HUES6 (cell line): ENCODE measurements around the gene AFF3.
"Not testable (repeated sequence)": the region's sequence is repeated elsewhere in the genome, so short reads cannot be mapped to it uniquely, and the experiment has no call there.

ENCODE experiments used
- H3K27ac ChIP-seq: 2 replicates; pipeline ENCODE4 v1.7.0; 2013; ENCODE audit warnings: low read depth, mild to moderate bottlenecking, low read length, inconsistent platforms
- H3K27me3 ChIP-seq: 2 replicates; pipeline ENCODE4 v1.6.1; 2013; ENCODE audit warnings: low read length; ENCODE audit not compliant: control insufficient read depth, insufficient read depth
- H3K36me3 ChIP-seq: 2 replicates; pipeline ENCODE4 v1.6.1; 2013; ENCODE audit warnings: low read length; ENCODE audit not compliant: control insufficient read depth, insufficient read depth
- H3K4me1 ChIP-seq: 2 replicates; pipeline ENCODE4 v1.6.1; 2013; ENCODE audit warnings: low read length; ENCODE audit not compliant: control insufficient read depth, insufficient read depth
- H3K4me3 ChIP-seq: 2 replicates; pipeline ENCODE4 v1.5.1; 2013; ENCODE audit warnings: low read depth, low read length
- H3K9ac ChIP-seq: one replicate; pipeline ENCODE4 v1.6.1; 2013; ENCODE audit warnings: mild to moderate bottlenecking, low read length
- H3K9me3 ChIP-seq: 2 replicates; pipeline ENCODE4 v1.6.1; 2013; ENCODE audit warnings: low read depth, low read length; ENCODE audit not compliant: control insufficient read depth, insufficient read depth

The AFF3 gene

DNA sequence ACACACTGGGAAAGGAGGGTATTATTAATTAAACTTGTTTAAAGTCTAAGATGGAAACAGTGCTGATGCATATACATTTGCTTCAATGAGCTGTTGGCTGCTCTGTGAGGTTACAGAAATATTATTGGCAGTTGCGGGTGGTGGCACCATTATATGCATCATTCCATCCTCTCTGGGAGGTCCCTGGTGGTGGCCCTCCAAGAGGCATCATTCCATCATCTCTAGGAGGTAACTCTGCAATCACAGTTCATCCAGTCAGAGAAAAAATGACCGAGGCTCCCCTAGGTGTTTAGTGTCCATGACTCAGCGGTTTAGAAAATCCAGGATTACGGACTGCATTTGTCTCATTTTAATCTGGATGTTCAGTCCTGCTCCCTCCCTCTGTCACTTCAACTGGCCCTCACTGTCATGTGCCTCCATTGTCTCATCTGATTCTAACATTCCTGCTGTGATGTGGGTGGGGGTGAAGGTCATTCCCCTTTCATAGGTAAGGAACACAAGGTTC, 15.4 kb downstream of the AFF3 start:
- Histone ChIP-seq H3K9me3 (no peaks in the 10 kb centered on the region), H3K27ac (no peak overlapping the region), H3K9ac (no peak overlapping the region), H3K4me1 (no peaks in the 10 kb centered on the region), H3K4me3 (no peak overlapping the region), H3K36me3 (no peaks in the 10 kb centered on the region), H3K27me3 (peaks cover 73% of the 10 kb centered on the region)

DNA sequence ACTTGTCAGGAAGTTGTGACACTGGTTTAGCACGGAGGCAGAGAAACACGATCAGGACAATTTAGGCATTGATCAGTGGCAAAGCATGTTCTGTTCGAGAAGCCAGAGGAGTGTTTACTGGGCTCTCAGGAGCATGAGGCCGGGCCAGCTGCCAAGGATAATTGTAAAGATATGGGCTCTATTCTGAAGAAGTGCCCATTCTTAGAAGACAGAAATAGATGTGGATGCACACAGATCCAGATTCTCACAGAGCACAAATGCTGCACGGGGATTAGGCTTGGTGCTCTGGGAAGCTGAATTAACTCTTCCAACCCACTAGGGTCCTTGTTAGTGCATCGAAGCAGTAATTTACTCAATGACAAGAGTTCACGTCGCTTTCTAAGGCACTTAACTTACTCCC, 16.2 kb downstream of the AFF3 start:
- Histone ChIP-seq H3K27me3 (peaks cover 80% of the 10 kb centered on the region), H3K36me3 (no peaks in the 10 kb centered on the region), H3K4me3 (no peak overlapping the region), H3K9me3 (no peaks in the 10 kb centered on the region), H3K4me1 (no peaks in the 10 kb centered on the region), H3K9ac (no peak overlapping the region), H3K27ac (no peak overlapping the region)

DNA sequence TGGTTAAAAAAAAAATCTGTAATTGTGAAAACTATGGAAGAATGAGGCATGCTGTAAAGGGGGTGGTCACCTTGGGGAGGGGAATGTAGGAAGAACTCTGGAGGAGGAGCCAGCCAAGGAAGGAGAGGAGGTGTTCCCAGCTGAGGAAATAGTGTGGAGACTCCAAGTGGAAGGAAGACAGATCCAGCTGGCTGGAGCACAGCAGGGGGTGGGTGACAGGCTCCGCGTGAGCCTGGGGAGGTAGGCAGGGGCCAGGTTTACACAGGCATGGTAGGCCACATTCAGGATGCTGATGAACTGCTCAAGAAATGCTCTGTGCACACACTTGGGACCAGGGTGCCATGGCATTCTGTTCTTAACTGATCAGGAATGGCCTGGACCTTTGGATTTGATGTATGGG, 16.8 kb downstream of the AFF3 start:
- Histone ChIP-seq H3K4me3 (no peak overlapping the region), H3K27me3 (peaks cover 83% of the 10 kb centered on the region), H3K27ac (no peak overlapping the region), H3K9me3 (no peaks in the 10 kb centered on the region), H3K9ac (no peak overlapping the region), H3K4me1 (no peaks in the 10 kb centered on the region), H3K36me3 (no peaks in the 10 kb centered on the region)

DNA sequence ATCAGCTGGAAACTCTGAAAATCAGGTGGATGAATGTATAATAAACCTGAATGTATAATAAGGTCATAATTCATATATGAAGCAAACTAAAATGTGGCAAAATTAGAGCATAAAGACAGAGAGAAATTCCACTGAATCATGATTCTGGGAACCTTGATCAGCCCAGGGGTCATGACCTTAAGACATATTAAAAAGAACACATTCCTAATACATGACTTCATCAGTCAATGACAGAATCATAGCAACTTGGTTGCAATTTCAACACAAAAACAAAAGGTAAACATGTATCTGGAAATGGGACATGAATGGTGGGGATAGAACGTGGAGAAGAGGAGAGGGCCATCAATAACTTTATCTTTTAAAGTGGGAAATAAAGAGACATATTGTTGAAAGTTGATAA, 17.6 kb downstream of the AFF3 start:
- Histone ChIP-seq H3K27ac (no peak overlapping the region), H3K4me3 (no peak overlapping the region), H3K36me3 (no peaks in the 10 kb centered on the region), H3K4me1 (no peaks in the 10 kb centered on the region), H3K9me3 (no peaks in the 10 kb centered on the region), H3K27me3 (peaks cover 83% of the 10 kb centered on the region), H3K9ac (no peak overlapping the region)

DNA sequence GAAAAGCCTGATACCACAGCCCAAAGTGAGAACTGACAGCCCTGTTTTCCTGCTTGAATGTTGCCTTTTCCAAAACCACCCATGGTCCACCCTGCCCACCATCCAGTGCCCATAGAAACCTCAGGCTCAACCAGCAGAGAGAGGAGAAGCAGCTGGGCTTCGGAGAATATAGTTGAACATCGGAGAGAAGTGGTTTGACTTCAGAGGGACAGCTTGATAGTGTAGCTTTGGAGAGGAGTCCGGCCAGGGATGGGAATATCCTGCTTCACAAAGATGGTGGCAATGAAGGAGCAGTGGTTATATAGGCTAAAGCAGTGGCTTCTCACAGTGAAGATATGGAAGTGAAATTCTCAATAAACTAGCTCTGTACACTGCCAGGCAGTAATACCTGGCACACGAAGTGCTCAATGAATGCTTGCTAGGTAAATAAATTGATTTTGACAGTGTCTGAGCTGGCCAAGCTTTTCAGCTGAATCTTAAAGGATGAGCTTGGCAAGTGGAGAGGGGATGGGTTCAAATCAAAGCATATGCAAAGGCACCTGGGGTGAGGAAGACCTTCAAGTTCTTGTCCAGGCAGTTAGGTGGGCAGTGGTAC, 21.2 kb downstream of the AFF3 start:
- H3K9ac ChIP-seq: no peak overlapping the region
- H3K27ac ChIP-seq: no peak overlapping the region
- H3K27me3 ChIP-seq: peaks cover 99% of the 10 kb centered on the region
- no peaks in the 10 kb centered on the region for H3K9me3 ChIP-seq
- no peaks in the 10 kb centered on the region for H3K36me3 ChIP-seq
- no peak overlapping the region for H3K4me3 ChIP-seq
- no peaks in the 10 kb centered on the region for H3K4me1 ChIP-seq

DNA sequence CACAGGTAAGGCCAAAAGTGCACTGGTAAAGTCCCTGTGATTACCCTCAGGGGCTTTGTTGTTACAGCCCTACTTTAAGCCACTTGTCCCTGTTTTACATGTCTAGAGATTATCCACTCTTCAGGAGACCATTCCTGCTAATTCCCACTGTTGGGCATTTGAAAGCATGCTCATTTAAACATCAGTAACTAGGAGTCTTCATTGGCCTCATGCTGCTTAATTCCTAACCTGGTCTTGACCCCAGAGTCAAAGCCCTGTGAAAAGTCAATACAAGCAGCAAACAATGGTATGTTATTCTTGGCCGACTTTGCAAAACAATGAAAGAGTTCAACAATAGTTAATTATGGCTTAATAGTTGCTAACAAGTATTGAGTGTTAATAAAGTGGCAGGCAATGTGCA, 23.2 kb downstream of the AFF3 start:
- no peak overlapping the region for H3K9ac ChIP-seq
- H3K4me1 ChIP-seq: no peaks in the 10 kb centered on the region
- H3K36me3 ChIP-seq: no peaks in the 10 kb centered on the region
- H3K4me3 ChIP-seq: no peak overlapping the region
- H3K27ac ChIP-seq: no peak overlapping the region
- H3K9me3 ChIP-seq: no peaks in the 10 kb centered on the region
- peaks cover 99% of the 10 kb centered on the region for H3K27me3 ChIP-seq

DNA sequence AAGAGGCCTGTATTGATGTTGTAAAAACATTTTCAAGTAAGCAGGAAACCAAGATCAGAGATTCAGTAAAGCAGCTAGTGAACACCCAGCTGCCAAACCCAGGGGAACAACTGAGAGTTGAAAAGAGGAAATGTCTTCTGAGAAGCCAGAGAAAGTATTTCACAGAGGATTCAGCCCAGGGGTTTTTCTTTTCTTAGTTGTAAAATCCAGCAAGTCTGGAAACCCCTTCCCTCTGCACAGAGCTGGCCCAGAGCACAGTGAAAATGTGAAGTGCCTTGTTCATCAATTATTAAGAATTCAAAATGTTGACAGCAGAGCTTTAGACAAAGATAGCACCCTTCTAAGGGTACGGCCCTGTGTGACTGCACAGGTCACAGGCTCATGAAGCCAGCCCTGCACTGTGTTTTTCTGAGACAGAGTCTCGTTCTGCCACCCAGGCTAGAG, 28.4 kb downstream of the AFF3 start:
- Histone ChIP-seq H3K27me3 (peaks cover 97% of the 10 kb centered on the region), H3K9ac (no peak overlapping the region), H3K27ac (no peak overlapping the region), H3K4me3 (no peak overlapping the region), H3K9me3 (no peaks in the 10 kb centered on the region), H3K36me3 (no peaks in the 10 kb centered on the region), H3K4me1 (no peaks in the 10 kb centered on the region)

DNA sequence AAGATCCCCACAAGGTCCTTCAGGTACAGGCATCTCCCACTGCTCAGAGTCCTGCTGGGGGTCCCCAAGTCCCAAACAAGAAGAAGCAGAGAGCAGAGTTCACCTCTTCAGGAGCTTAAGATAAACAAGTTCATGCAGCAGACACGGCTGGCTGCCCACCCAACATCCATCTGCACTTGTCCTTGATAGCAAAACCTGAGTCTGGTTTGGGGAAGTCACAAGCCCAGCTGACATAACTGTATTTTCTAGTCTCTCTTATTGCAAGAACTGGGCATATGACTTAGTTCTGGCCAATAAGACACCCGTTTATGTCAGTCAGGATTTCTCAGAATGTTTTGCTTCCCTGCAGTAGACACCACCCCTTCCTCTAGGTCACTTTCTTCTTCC, 31.8 kb downstream of the AFF3 start:
- Histone ChIP-seq H3K36me3 (no peaks in the 10 kb centered on the region), H3K27ac (no peak overlapping the region), H3K9ac (no peak overlapping the region), H3K4me1 (peaks cover 13% of the 10 kb centered on the region), H3K9me3 (no peaks in the 10 kb centered on the region), H3K27me3 (peaks cover 95% of the 10 kb centered on the region), H3K4me3 (no peak overlapping the region)

DNA sequence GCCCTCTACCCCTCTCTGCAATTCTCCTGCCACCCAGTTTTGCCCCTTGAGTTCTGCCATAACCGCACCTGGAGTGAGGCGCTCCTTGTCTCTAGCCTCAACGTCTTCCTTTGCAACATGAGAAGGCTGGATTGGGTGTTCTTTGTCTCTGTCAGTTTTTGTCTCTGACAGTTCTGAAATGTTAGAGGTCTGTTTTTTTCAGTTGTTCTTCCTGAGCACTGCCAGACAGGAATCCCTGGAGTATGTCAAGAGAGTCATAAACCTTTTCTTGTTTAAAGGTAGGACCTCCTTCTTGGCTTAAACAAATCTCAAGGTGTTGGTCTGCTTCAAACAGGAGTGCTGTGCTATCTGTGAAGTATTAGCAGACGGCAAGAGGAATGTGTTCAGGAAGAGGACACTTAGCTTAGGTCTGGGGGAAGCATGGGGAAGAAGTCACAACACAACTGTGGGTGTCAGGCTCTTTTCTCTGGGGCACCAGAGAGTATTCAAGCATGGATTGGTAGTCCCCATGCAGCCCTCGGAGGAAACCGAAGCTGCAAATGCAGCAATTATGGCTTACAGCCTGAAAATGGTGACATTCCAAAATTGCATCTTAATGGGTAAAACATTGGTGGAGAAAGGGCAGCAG, 32.3 kb downstream of the AFF3 start:
- H3K4me1 ChIP-seq: peaks cover 13% of the 10 kb centered on the region
- no peak overlapping the region for H3K27ac ChIP-seq
- H3K4me3 ChIP-seq: no peak overlapping the region
- H3K9me3 ChIP-seq: no peaks in the 10 kb centered on the region
- no peaks in the 10 kb centered on the region for H3K36me3 ChIP-seq
- peaks cover 95% of the 10 kb centered on the region for H3K27me3 ChIP-seq
- no peak overlapping the region for H3K9ac ChIP-seq

DNA sequence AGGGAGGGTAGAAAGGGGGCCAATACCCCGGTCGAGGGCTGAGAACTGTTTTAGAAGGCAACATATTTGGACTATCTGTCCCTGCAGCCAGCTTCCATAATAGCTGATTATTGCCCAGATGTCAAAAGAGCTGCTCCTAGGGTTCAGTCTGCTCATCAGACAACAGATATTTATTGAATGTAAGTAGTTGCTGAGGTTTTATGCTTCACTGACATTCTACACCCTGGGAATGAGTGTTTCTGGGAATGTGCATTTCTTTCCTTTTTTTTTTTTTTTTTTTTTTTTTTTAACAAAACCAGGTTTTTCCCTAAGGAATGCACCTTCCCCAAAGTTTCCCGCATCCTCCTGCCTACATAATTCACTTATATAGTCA, 33.8 kb downstream of the AFF3 start:
- H3K9ac ChIP-seq, H3K36me3 ChIP-seq, H3K27ac ChIP-seq, H3K4me3 ChIP-seq, H3K9me3 ChIP-seq: not testable (repeated sequence)
- peaks cover 13% of the 10 kb centered on the region for H3K4me1 ChIP-seq
- peaks cover 86% of the 10 kb centered on the region for H3K27me3 ChIP-seq

DNA sequence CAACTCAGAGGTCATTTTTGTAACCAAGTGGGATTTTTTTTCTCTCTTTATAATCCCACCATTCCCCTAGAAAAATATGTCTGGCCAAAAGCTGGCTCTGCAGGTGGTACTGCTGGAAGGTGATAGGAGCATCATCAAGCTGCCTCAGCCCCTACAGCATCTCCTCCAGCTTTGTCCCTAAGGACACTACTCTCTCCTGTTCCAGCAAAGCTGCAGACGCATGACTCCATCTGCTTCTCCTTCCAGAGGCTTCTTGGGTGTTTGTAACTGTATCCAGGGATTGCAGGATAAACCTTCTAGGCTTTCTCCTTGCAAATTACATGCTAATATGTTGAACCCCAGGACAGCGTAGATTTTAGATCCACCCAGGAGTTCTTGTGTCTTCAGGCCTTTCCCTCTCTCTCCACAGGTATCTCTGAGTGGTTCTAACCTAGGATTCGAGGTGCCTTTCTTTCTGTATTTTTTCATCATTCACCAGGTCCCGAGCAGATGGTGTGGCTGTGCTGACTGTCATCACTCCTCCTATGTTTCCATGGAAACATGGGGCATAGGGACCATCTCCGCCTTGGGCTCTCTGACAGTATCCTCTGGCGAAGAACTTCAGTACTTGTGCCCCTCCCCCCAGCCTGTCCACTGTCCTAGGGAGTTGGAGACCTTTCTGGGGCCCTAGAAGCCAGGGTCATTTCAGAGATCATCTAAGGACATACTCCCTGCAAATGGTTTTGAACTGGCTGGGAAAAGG, 34.3 kb downstream of the AFF3 start:
- no peaks in the 10 kb centered on the region for H3K9me3 ChIP-seq
- H3K9ac ChIP-seq: no peak overlapping the region
- H3K4me3 ChIP-seq: no peak overlapping the region
- H3K27me3 ChIP-seq: peaks cover 86% of the 10 kb centered on the region
- H3K36me3 ChIP-seq: no peaks in the 10 kb centered on the region
- no peak overlapping the region for H3K27ac ChIP-seq
- peaks cover 13% of the 10 kb centered on the region for H3K4me1 ChIP-seq
